Effector memory CD8-positive, alpha-beta T cell (primary cell): ENCODE data around the gene CNN3.

Experiments used
- ATAC-seq: fragments of 150-1000 bp; cut with Tn5 transposase; replicated peaks from 2 replicates; pipeline ENCODE4 v1.10.0; 2021; ENCODE audit warnings: mild to moderate bottlenecking, moderate library complexity
- DNase-seq, 3 experiments: peaks; one replicate each; pipeline ENCODE4 v3.0.0; 2021
- H3K27ac Mint-ChIP-seq, 2 donors: one replicate each; pipeline ENCODE4 v1.8.0; 2022; ENCODE audit warnings: mild to moderate bottlenecking in 2 of 2, mixed read lengths in 2 of 2, moderate library complexity in 2 of 2
- H3K27me3 Mint-ChIP-seq, 2 donors: one replicate each; pipeline ENCODE4 v1.8.0; 2022; ENCODE audit warnings: mixed read lengths in 2 of 2
- H3K36me3 Mint-ChIP-seq: one replicate; pipeline ENCODE4 v1.8.0; 2022; ENCODE audit warnings: mild to moderate bottlenecking, moderate library complexity, mixed read lengths; ENCODE audit not compliant: insufficient read depth
- H3K4me1 Mint-ChIP-seq, 2 donors: one replicate each; pipeline ENCODE4 v1.8.0; 2022; ENCODE audit warnings: low read depth in 2 of 2, mixed read lengths in 2 of 2
- H3K4me3 Mint-ChIP-seq, 2 donors: one replicate each; pipeline ENCODE4 v1.8.0; 2022; ENCODE audit warnings: mild to moderate bottlenecking in 2 of 2, mixed read lengths in 2 of 2, moderate library complexity in 2 of 2
- H3K9me3 Mint-ChIP-seq, 2 donors: one replicate each; pipeline ENCODE4 v1.8.0; 2022; ENCODE audit warnings: mixed read lengths in 2 of 2
- total RNA-seq, 9 experiments: gene quantifications; one replicate each; lab custom pipeline; 2026; lab: John Stamatoyannopoulos, UW

Gene CNN3
- total RNA-seq = 0.46 to 7.5 (median 2.1) reads per million in 9 experiments

- H3K27me3 Mint-ChIP-seq = peaks cover 55 to 63% of the 10 kb centered on the region in 2 donors
- peak within 1 kb of the TSS in 1 of 2 donors; percentile 19 for H3K27ac Mint-ChIP-seq
- H3K4me1 Mint-ChIP-seq = peaks cover 12 to 16% of the 10 kb centered on the region in 2 donors
- peak within 1 kb of the TSS; percentile 78 to 84 for H3K4me3 Mint-ChIP-seq
- ATAC-seq (peak; percentile 84), DNase-seq (peak; percentile 8 to 54 (median 41))
- no peaks in the 10 kb centered on the region for H3K9me3 Mint-ChIP-seq
- peaks cover 2% of the 10 kb centered on the region for H3K36me3 Mint-ChIP-seq
Measured at GRCh38 chr1:94926915-94927404, at the start of gene CNN3. CNN3 (minus strand) TSS chr1:94927110; CDS start chr1:94926894, 216 bp downstream.

- no peaks in the 10 kb centered on the region for H3K9me3 Mint-ChIP-seq
- no peaks in the 10 kb centered on the region for H3K27me3 Mint-ChIP-seq
- no peak overlapping the region for H3K4me3 Mint-ChIP-seq
- peaks cover 2% of the 10 kb centered on the region for H3K36me3 Mint-ChIP-seq
- ATAC-seq = no peak
- no peak for DNase-seq
- H3K4me1 Mint-ChIP-seq = peaks cover 0 to 3% of the 10 kb centered on the region in 2 donors
- no peak overlapping the region for H3K27ac Mint-ChIP-seq
Measured at GRCh38 chr1:94974824-94975223, 47.9 kb upstream of the CNN3 start.

- Mint-ChIP-seq H3K36me3 (peaks cover 2% of the 10 kb centered on the region), H3K4me3 (no peak overlapping the region), H3K9me3 (no peaks in the 10 kb centered on the region), H3K4me1 (peaks cover 0 to 3% of the 10 kb centered on the region in 2 donors), H3K27me3 (peaks cover 0 to 4% of the 10 kb centered on the region in 2 donors), H3K27ac (no peak overlapping the region)
- no peak for ATAC-seq
- no peak for DNase-seq
Measured at GRCh38 chr1:94974241-94974640, 47.3 kb upstream of the CNN3 start.

GRCh38 chr1:94973309-94973922, 46.5 kb upstream of the CNN3 start:
- peaks cover 2% of the 10 kb centered on the region for H3K36me3 Mint-ChIP-seq
- DNase-seq = no peak
- H3K27ac Mint-ChIP-seq = no peak overlapping the region
- no peak overlapping the region for H3K4me3 Mint-ChIP-seq
- no peak for ATAC-seq
- peaks cover 0 to 7% of the 10 kb centered on the region in 2 donors for H3K27me3 Mint-ChIP-seq
- H3K9me3 Mint-ChIP-seq = no peaks in the 10 kb centered on the region
- H3K4me1 Mint-ChIP-seq = peaks cover 0 to 3% of the 10 kb centered on the region in 2 donors

GRCh38 chr1:94971491-94971924, 44.6 kb upstream of the CNN3 start:
- H3K4me1 Mint-ChIP-seq = peaks cover 0 to 3% of the 10 kb centered on the region in 2 donors

GRCh38 chr1:94970783-94971182, 43.9 kb upstream of the CNN3 start:
- no peak overlapping the region for H3K27ac Mint-ChIP-seq
- ATAC-seq = no peak
- H3K4me3 Mint-ChIP-seq = no peak overlapping the region
- H3K4me1 Mint-ChIP-seq = peaks cover 0 to 3% of the 10 kb centered on the region in 2 donors
- no peaks in the 10 kb centered on the region for H3K9me3 Mint-ChIP-seq
- H3K36me3 Mint-ChIP-seq = peaks cover 2% of the 10 kb centered on the region
- peaks cover 0 to 7% of the 10 kb centered on the region in 2 donors for H3K27me3 Mint-ChIP-seq
- DNase-seq = no peak

More at GRCh38 chr1:94971491-94971924, 44.6 kb upstream of the CNN3 start:
- no peak overlapping the region for H3K27ac Mint-ChIP-seq
- no peaks in the 10 kb centered on the region for H3K9me3 Mint-ChIP-seq
- H3K4me3 Mint-ChIP-seq = no peak overlapping the region
- H3K27me3 Mint-ChIP-seq = peaks cover 0 to 7% of the 10 kb centered on the region in 2 donors
- DNase-seq (no peak), ATAC-seq (no peak)
- H3K36me3 Mint-ChIP-seq = peaks cover 2% of the 10 kb centered on the region

- peaks cover 0 to 7% of the 10 kb centered on the region in 2 donors for H3K27me3 Mint-ChIP-seq
- peaks cover 2% of the 10 kb centered on the region for H3K36me3 Mint-ChIP-seq
- ATAC-seq (no peak), DNase-seq (no peak)
- no peak overlapping the region for H3K4me3 Mint-ChIP-seq
- H3K9me3 Mint-ChIP-seq = no peaks in the 10 kb centered on the region
- H3K4me1 Mint-ChIP-seq = peaks cover 0 to 3% of the 10 kb centered on the region in 2 donors
- no peak overlapping the region for H3K27ac Mint-ChIP-seq
Measured at GRCh38 chr1:94969137-94969536, 42.2 kb upstream of the CNN3 start.

GRCh38 chr1:94966033-94966432, 39.1 kb upstream of the CNN3 start:
- peaks cover 3 to 11% of the 10 kb centered on the region in 2 donors for H3K4me1 Mint-ChIP-seq
- no peaks in the 10 kb centered on the region for H3K36me3 Mint-ChIP-seq
- no peak for DNase-seq
- peaks cover 0 to 7% of the 10 kb centered on the region in 2 donors for H3K27me3 Mint-ChIP-seq
- no peak for ATAC-seq
- no peak overlapping the region for H3K4me3 Mint-ChIP-seq
- H3K27ac Mint-ChIP-seq = no peak overlapping the region
- no peaks in the 10 kb centered on the region for H3K9me3 Mint-ChIP-seq

- Mint-ChIP-seq H3K9me3 (no peaks in the 10 kb centered on the region), H3K27me3 (no peaks in the 10 kb centered on the region), H3K36me3 (no peaks in the 10 kb centered on the region), H3K4me3 (no peak overlapping the region), H3K27ac (peak overlapping the region in 1 of 2 donors; percentile 96), H3K4me1 (peaks cover 3 to 8% of the 10 kb centered on the region in 2 donors)
- DNase-seq (no peak), ATAC-seq (no peak)
Measured at GRCh38 chr1:94963864-94964263, 37.0 kb upstream of the CNN3 start.

- Mint-ChIP-seq H3K9me3 (no peaks in the 10 kb centered on the region), H3K27me3 (no peaks in the 10 kb centered on the region), H3K36me3 (no peaks in the 10 kb centered on the region), H3K4me1 (peaks cover 3 to 8% of the 10 kb centered on the region in 2 donors), H3K4me3 (peak overlapping the region; percentile 87 to 88), H3K27ac (peak overlapping the region; percentile 95 to 96)
- ATAC-seq (peak; percentile 66), DNase-seq (peak in 1 of 3 experiments; percentile 6)
Measured at GRCh38 chr1:94962409-94963265, 35.7 kb upstream of the CNN3 start.

GRCh38 chr1:94961988-94962387, 35.1 kb upstream of the CNN3 start:
- no peak for DNase-seq
- no peak for ATAC-seq
- H3K27ac Mint-ChIP-seq = peak overlapping the region; percentile 95 to 96
- peaks cover 3 to 8% of the 10 kb centered on the region in 2 donors for H3K4me1 Mint-ChIP-seq
- H3K9me3 Mint-ChIP-seq = no peaks in the 10 kb centered on the region
- H3K4me3 Mint-ChIP-seq = peak overlapping the region; percentile 87 to 88
- no peaks in the 10 kb centered on the region for H3K27me3 Mint-ChIP-seq
- H3K36me3 Mint-ChIP-seq = no peaks in the 10 kb centered on the region

- no peaks in the 10 kb centered on the region for H3K9me3 Mint-ChIP-seq
- ATAC-seq = no peak
- H3K4me1 Mint-ChIP-seq = peaks cover 3 to 8% of the 10 kb centered on the region in 2 donors
- DNase-seq = no peak
- H3K27ac Mint-ChIP-seq = peak overlapping the region in 1 of 2 donors; percentile 95
- H3K36me3 Mint-ChIP-seq = no peaks in the 10 kb centered on the region
- H3K4me3 Mint-ChIP-seq = peak overlapping the region in 1 of 2 donors; percentile 88
- no peaks in the 10 kb centered on the region for H3K27me3 Mint-ChIP-seq
Measured at GRCh38 chr1:94961582-94961981, 34.7 kb upstream of the CNN3 start.

- no peaks in the 10 kb centered on the region for H3K27me3 Mint-ChIP-seq
- peaks cover 3 to 8% of the 10 kb centered on the region in 2 donors for H3K4me1 Mint-ChIP-seq
- no peaks in the 10 kb centered on the region for H3K9me3 Mint-ChIP-seq
- no peak for ATAC-seq
- H3K27ac Mint-ChIP-seq = no peak overlapping the region
- H3K36me3 Mint-ChIP-seq = no peaks in the 10 kb centered on the region
- no peak overlapping the region for H3K4me3 Mint-ChIP-seq
- DNase-seq = no peak
Measured at GRCh38 chr1:94958081-94958480, 31.2 kb upstream of the CNN3 start.
